Gastroesophageal sphincter (tissue), 3 donors: Measurements from ENCODE around the gene HAUS7.

Experiments
- EP300 ChIP-seq: sonication (generic); formaldehyde crosslinking; IDR thresholded peaks from one replicate; pipeline ENCODE4 v1.6.1; 2017; ENCODE audit warnings: antibody characterized with exemption, mild to moderate bottlenecking
- POLR2A ChIP-seq, 2 donors: fragments of 450-650 bp; IDR thresholded peaks; one replicate each; pipeline ENCODE4 v1.6.1; 2017; ENCODE audit warnings: antibody characterized with exemption in 2 of 2, mild to moderate bottlenecking in 2 of 2, moderate library complexity in 1 of 2
- POLR2AphosphoS5 ChIP-seq: sonication (generic); formaldehyde crosslinking; IDR thresholded peaks from one replicate; pipeline ENCODE4 v1.6.1; 2017; ENCODE audit warnings: antibody characterized with exemption
- TF ChIP-seq, protein P1 (sequence below), 4 experiments: fragments of 200-600 bp in 2 of 4; fragments of 450-650 bp in 2 of 4; sonication (generic) in 1 of 4; IDR thresholded peaks; one replicate each; pipeline ENCODE4 v1.5.1; 2017 to 2019; ENCODE audit warnings: antibody characterized with exemption in 4 of 4, mild to moderate bottlenecking in 2 of 4, moderate library complexity in 2 of 4

DNA sequence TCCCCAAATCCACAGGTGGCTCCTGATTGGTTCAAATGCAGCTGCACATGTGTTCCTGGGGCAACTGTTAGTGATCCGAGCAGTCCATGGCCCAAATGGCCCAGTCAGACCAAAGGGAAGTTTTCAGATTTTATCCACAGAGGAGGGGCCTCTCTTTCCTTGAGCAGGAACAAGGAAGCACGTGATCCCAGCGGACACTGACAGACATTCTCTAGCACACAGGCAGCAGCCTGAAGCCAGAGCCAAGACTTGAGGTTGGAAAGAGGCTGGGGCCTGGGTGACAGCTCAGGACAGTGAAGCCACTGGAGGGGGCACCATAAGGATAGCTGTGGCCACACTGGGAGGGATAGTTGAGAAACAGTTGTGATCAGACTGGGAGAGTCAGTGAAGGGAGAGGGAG lies 62.6 kb downstream of the HAUS7 start:
- TF ChIP-seq, protein P1, sequence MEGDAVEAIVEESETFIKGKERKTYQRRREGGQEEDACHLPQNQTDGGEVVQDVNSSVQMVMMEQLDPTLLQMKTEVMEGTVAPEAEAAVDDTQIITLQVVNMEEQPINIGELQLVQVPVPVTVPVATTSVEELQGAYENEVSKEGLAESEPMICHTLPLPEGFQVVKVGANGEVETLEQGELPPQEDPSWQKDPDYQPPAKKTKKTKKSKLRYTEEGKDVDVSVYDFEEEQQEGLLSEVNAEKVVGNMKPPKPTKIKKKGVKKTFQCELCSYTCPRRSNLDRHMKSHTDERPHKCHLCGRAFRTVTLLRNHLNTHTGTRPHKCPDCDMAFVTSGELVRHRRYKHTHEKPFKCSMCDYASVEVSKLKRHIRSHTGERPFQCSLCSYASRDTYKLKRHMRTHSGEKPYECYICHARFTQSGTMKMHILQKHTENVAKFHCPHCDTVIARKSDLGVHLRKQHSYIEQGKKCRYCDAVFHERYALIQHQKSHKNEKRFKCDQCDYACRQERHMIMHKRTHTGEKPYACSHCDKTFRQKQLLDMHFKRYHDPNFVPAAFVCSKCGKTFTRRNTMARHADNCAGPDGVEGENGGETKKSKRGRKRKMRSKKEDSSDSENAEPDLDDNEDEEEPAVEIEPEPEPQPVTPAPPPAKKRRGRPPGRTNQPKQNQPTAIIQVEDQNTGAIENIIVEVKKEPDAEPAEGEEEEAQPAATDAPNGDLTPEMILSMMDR (IDR thresholded peaks at IDR 0.05): no peak
- TF ChIP-seq EP300 (no peak), POLR2AphosphoS5 (no peak), POLR2A (IDR thresholded peaks at IDR 0.05) (no peak)
